Vagina (tissue), 2 donors: ENCODE results near the gene HCFC1R1. TPM values are rescaled to one million over a fixed set of nuclear protein-coding genes. Genes with fewer than 3 reads are reported as not detected.

ENCODE experiments used
- DNase-seq, 2 donors: peaks; one replicate each; pipeline ENCODE4 v3.0.0-alpha.2; 2017; ENCODE audit errors: extremely low spot score in 2 of 2
- H3K27ac ChIP-seq: fragments of 200-600 bp; sonication (generic); one replicate; pipeline ENCODE4 v1.5.1; 2019
- H3K27me3 ChIP-seq: fragments of 200-600 bp; sonication (generic); one replicate; pipeline ENCODE4 v1.5.1; 2019
- H3K36me3 ChIP-seq, 2 donors: fragments of 200-600 bp; sonication (generic); one replicate each; pipeline ENCODE4 v1.5.1; 2017 to 2019
- H3K4me1 ChIP-seq: fragments of 200-600 bp; sonication (generic); one replicate; pipeline ENCODE4 v1.5.1; 2019
- H3K4me3 ChIP-seq, 2 donors: fragments of 200-600 bp; sonication (generic); 1 replicate in 1 of 2; 2 replicates in 1 of 2; pipeline ENCODE4 v1.5.1; 2016 to 2019
- H3K9me3 ChIP-seq: fragments of 200-600 bp; sonication (generic); one replicate; pipeline ENCODE4 v1.5.1; 2019
- POLR2A ChIP-seq, 2 donors: fragments of 450-650 bp; IDR thresholded peaks; one replicate each; pipeline ENCODE4 v1.6.1; 2017; ENCODE audit warnings: antibody characterized with exemption in 2 of 2, mild to moderate bottlenecking in 2 of 2, moderate library complexity in 2 of 2
- POLR2AphosphoS5 ChIP-seq, 2 donors: sonication (generic); formaldehyde crosslinking; IDR thresholded peaks; one replicate each; pipeline ENCODE4 v1.9.0; 2017; ENCODE audit warnings: antibody characterized with exemption in 2 of 2, mild to moderate bottlenecking in 2 of 2, low read depth in 1 of 2; ENCODE audit not compliant: insufficient read depth in 1 of 2
- intact Hi-C: fragments of 100-400 bp; cut with DNase I; formaldehyde crosslinking; loops from one replicate; pipeline ENCODE4 v1.15.1; 2023
- total RNA-seq: library from RNA; depleted of rRNA; stranded (reverse); fragments of >200 nt; gene quantifications from one replicate; pipeline ENCODE4 v1.2.3, GENCODE V29; 2016
- TF ChIP-seq, protein P1 (sequence below), 3 experiments: fragments of 450-650 bp in 2 of 3; fragments of 200-600 bp in 1 of 3; sonication (generic) in 1 of 3; IDR thresholded peaks; one replicate each; pipeline ENCODE4 v1.5.1; 2017 to 2019; ENCODE audit warnings: antibody characterized with exemption in 3 of 3, mild to moderate bottlenecking in 2 of 3, moderate library complexity in 2 of 3

HCFC1R1 gene
- total RNA-seq, 1 donor from 2014 or later = 39.0 TPM

DNA sequence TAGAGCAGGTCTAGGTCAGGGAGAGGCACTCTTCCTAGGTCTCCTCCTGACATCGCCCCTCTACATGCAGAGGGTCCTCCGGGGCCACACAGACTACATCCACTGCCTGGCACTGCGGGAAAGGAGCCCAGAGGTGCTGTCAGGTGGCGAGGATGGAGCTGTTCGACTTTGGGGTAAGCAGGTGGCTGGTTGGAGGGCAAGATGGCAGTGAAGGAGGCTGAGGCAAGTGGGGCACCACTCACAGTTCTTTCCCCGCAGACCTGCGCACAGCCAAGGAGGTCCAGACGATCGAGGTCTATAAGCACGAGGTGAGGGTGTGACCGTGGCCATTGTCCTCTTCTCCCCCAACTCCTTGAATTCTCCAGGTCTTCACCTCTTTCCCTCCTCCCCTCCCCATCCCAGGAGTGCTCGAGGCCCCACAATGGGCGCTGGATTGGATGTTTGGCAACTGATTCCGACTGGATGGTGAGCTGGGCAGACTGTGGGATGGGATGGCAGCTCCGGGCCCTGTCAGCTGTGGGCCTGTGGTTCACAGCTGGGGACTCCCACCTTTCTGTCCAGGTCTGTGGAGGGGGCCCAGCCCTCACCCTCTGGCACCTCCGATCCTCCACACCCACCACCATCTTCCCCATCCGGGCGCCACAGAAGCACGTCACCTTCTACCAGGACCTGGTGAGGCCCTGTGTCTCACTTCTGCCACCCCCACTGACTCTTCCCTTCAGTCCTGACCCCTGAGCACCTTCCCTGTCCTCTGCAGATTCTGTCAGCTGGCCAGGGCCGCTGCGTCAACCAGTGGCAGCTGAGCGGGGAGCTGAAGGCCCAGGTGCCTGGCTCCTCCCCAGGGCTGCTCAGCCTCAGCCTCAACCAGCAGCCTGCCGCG lies 3.1 kb upstream of the HCFC1R1 start:
- Histone ChIP-seq H3K27ac (no peak overlapping the region), H3K27me3 (peaks cover 6% of the 10 kb centered on the region), H3K4me3 (no peak overlapping the region), H3K4me1 (peaks cover 51% of the 10 kb centered on the region), H3K9me3 (no peaks in the 10 kb centered on the region), H3K36me3 (peaks cover 0 to 3% of the 10 kb centered on the region in 2 donors)
- TF ChIP-seq POLR2AphosphoS5 (IDR thresholded peaks at IDR 0.05; ENCODE audit: insufficient read depth in 1 of 2, low read depth in 1 of 2) (no peak), POLR2A (IDR thresholded peaks at IDR 0.05) (no peak)
- TF ChIP-seq, protein P1, sequence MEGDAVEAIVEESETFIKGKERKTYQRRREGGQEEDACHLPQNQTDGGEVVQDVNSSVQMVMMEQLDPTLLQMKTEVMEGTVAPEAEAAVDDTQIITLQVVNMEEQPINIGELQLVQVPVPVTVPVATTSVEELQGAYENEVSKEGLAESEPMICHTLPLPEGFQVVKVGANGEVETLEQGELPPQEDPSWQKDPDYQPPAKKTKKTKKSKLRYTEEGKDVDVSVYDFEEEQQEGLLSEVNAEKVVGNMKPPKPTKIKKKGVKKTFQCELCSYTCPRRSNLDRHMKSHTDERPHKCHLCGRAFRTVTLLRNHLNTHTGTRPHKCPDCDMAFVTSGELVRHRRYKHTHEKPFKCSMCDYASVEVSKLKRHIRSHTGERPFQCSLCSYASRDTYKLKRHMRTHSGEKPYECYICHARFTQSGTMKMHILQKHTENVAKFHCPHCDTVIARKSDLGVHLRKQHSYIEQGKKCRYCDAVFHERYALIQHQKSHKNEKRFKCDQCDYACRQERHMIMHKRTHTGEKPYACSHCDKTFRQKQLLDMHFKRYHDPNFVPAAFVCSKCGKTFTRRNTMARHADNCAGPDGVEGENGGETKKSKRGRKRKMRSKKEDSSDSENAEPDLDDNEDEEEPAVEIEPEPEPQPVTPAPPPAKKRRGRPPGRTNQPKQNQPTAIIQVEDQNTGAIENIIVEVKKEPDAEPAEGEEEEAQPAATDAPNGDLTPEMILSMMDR (IDR thresholded peaks at IDR 0.05) = no peak
- DNase-seq = no peak
- intact Hi-C loops = no loop called here

DNA sequence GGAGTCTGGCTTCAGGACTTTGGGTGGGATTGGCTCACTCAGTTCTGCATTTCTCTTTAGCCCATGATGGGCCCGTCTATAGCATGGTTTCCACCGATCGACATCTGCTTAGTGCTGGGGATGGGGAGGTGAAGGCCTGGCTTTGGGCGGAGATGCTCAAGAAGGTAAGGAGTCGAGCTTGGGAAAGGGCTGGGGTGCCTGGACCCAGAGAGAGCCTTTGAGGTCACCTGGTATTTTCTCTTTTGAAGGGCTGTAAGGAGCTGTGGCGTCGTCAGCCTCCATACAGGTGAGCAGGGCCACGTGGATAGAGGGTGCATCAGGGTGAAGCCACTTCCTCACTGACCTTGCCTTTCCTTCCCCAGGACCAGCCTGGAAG lies 2.2 kb upstream of the HCFC1R1 start:
- peaks cover 60% of the 10 kb centered on the region for H3K4me1 ChIP-seq
- intact Hi-C loops = no loop called here
- H3K27me3 ChIP-seq = peaks cover 6% of the 10 kb centered on the region
- no peak for DNase-seq
- no peak overlapping the region for H3K27ac ChIP-seq
- H3K36me3 ChIP-seq = peaks cover 0 to 3% of the 10 kb centered on the region in 2 donors
- TF ChIP-seq, protein P1 (IDR thresholded peaks at IDR 0.05) = no peak
- no peak for TF ChIP-seq POLR2AphosphoS5 (IDR thresholded peaks at IDR 0.05; ENCODE audit: insufficient read depth in 1 of 2, low read depth in 1 of 2)
- no peak overlapping the region for H3K4me3 ChIP-seq
- H3K9me3 ChIP-seq = no peaks in the 10 kb centered on the region

DNA sequence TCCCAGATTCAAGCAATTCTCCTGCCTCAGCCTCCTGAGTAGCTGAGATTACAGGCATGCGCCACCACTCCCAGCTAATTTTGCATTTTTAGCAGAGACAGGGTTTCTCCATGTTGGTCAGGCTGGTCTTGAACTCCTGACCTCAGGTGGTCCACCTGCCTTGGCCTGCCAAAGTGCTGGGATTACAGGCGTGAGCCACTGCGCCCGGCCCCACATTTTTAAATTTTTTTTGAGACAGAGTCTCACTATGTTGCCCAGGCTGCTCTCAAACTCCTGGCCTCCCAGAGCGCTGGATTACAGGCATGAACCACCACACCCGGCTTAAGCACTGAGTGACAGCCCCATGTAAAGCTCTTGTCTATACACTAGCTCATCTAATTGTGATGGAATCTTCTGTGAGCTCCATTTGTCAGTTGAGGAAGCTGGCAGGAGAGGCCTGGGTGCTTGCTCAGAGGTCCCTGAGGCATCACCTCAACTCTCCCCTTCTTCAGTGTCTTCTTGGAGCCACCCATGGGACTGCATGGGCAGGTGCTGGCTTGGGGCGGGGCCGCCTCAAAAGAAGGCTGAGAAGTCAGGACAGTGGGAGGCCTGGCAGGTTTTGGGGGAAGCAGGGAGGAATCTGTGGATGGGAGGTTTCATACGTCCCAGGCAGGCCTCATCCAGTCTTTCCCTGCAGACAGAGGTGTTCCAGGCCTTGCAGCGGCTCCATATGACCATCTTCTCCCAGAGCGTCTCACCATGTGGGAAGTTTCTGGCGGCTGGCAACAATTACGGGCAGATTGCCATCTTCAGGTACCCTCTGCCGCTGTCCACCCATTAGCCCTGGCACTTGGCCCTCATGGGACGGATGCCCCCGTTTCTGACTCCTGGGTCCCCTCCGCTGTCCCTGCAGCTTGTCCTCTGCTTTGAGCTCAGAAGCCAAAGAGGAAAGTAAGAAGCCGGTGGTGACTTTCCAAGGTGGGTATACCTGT lies 1.6 kb upstream of the HCFC1R1 start:
- no peak overlapping the region for H3K4me3 ChIP-seq
- intact Hi-C loops = no loop called here
- no peak overlapping the region for H3K27ac ChIP-seq
- no peak for TF ChIP-seq POLR2A (IDR thresholded peaks at IDR 0.05)
- TF ChIP-seq, protein P1 (IDR thresholded peaks at IDR 0.05) = no peak
- TF ChIP-seq POLR2AphosphoS5 (IDR thresholded peaks at IDR 0.05; ENCODE audit: insufficient read depth in 1 of 2, low read depth in 1 of 2) = no peak
- peaks cover 0 to 3% of the 10 kb centered on the region in 2 donors for H3K36me3 ChIP-seq
- no peaks in the 10 kb centered on the region for H3K9me3 ChIP-seq
- DNase-seq = no peak
- H3K4me1 ChIP-seq = peaks cover 66% of the 10 kb centered on the region
- H3K27me3 ChIP-seq = no peaks in the 10 kb centered on the region

DNA sequence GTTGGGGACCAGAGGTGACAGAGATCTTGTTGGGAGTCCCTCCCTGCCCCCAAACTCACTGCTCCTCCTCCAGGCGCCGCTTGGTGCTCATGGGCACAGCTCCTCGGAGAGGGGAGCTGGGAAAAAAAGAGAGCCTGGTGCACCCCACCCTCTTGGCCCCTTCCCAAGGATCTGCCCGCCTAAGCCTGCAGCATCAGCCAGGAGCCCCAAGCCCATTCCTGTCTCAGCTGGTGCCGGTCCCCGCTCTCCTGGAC lies 400 bp downstream of the HCFC1R1 start:
- H3K27ac ChIP-seq = peak overlapping the region; percentile 96
- TF ChIP-seq POLR2AphosphoS5 (IDR thresholded peaks at IDR 0.05; ENCODE audit: insufficient read depth in 1 of 2, low read depth in 1 of 2) = no peak
- TF ChIP-seq POLR2A (IDR thresholded peaks at IDR 0.05) = no peak
- TF ChIP-seq, protein P1 (IDR thresholded peaks at IDR 0.05) = no peak
- H3K4me1 ChIP-seq = peaks cover 57% of the 10 kb centered on the region
- peak overlapping the region; percentile 68 to 76 for H3K4me3 ChIP-seq
- intact Hi-C loops = no loop called here
- no peak for DNase-seq
- H3K9me3 ChIP-seq = no peaks in the 10 kb centered on the region
- no peaks in the 10 kb centered on the region for H3K27me3 ChIP-seq
- peaks cover 0 to 3% of the 10 kb centered on the region in 2 donors for H3K36me3 ChIP-seq
